Right cardiac atrium (tissue), 5 donors: ENCODE results near the gene TTC7B. TPM values are rescaled to one million over a fixed set of nuclear protein-coding genes. Genes with fewer than 3 reads are reported as not detected.

Source experiments
- ATAC-seq, 2 donors: fragments of 200-7000 bp; cut with Tn5 transposase; one replicate each; pipeline versions ENCODE4 v1.8.0 to v1.9.1; 2020; ENCODE audit warnings: moderate library complexity in 2 of 2, mild to moderate bottlenecking in 1 of 2
- DNase-seq, 3 donors: peaks; one replicate each; pipeline ENCODE4 v3.0.0-alpha.2; 2020
- H3K27ac ChIP-seq: one replicate; pipeline ENCODE4 v1.5.1; 2013; ENCODE audit warnings: mild to moderate bottlenecking, low read length, control low read depth, moderate library complexity
- H3K27me3 ChIP-seq: one replicate; pipeline ENCODE4 v1.6.1; 2013; ENCODE audit not compliant: control insufficient read depth, insufficient read depth
- H3K4me1 ChIP-seq: one replicate; pipeline ENCODE4 v1.6.1; 2013; ENCODE audit warnings: low read length; ENCODE audit not compliant: control insufficient read depth, insufficient read depth
- H3K4me3 ChIP-seq: one replicate; pipeline ENCODE4 v1.5.1; 2013; ENCODE audit warnings: low read length, control low read depth
- H3K9me3 ChIP-seq: one replicate; pipeline ENCODE4 v1.6.1; 2013; ENCODE audit warnings: low read length; ENCODE audit not compliant: control insufficient read depth
- WGBS: extraction: QIAGEN DNeasy Blood & Tissue Kit; methylation state at CpG from one replicate; pipeline ENCODE4 v1.1.7; 2013; 5-methylcytosine and 5-hydroxymethylcytosine counted together
- intact Hi-C, 4 donors: fragments of 100-400 bp; cut with DNase I; formaldehyde crosslinking; loops; one replicate each; pipeline versions ENCODE4 v1.11.0 to v1.14.0; 2022 to 2023
- polyA plus RNA-seq: library from polyadenylated mRNA; stranded (reverse); fragments of 200-250 nt; gene quantifications from one replicate; pipeline ENCODE4 v1.2.3, GENCODE V29; 2013
- total RNA-seq, 4 donors: library from RNA; stranded (reverse); fragmentation: NEBNext Ultra II Directional; extraction: Animal tissue kit (Norgen Biotek cat#: 25700); gene quantifications; one replicate each; pipeline ENCODE4 v1.2.1, GENCODE V29; 2021
- donor health status: healthy with polysubstance abuse.
- donor health status: DM: no; HTN: yes; CAD: no.
- donor health status: DM: no; HTN: no; CAD: no.
- donor health status: DM: no; HTN: yes; CAD: no; lungs with severe emphysema.
- donor health status: DM: yes; HTN: yes; CAD: no.

The TTC7B gene
- total and polyA plus RNA-seq, 5 donors: 38.1 to 88.7 (median 82.8) TPM

- WGBS: 90% methylated on average over 3 of the region's 3 CpGs
- no peaks in the 10 kb centered on the region for H3K27me3 ChIP-seq
- H3K9me3 ChIP-seq: no peaks in the 10 kb centered on the region
- H3K4me3 ChIP-seq: no peak overlapping the region
- ATAC-seq: no peak
- H3K4me1 ChIP-seq: no peaks in the 10 kb centered on the region
- DNase-seq: no peak
- intact Hi-C loops: no loop called here
- no peak overlapping the region for H3K27ac ChIP-seq
Observed at GRCh38 chr14:90475298-90475697, 340.9 kb downstream of the TTC7B start.

Other genes with a start within 250 kb of the TTC7B start
- 10 to 100 TPM in 3 of 4 donors, 1 to 10 TPM in 1; 9.9 to 15.5 (median 13.2) TPM for gene RPS6KA5, start 244.2 kb upstream of the TTC7B start, total RNA-seq
- gene RPS6KA5, start 244.2 kb upstream of the TTC7B start, polyA plus RNA-seq: 2.0 TPM